ENCODE measurements around the gene JADE3.

DNA sequence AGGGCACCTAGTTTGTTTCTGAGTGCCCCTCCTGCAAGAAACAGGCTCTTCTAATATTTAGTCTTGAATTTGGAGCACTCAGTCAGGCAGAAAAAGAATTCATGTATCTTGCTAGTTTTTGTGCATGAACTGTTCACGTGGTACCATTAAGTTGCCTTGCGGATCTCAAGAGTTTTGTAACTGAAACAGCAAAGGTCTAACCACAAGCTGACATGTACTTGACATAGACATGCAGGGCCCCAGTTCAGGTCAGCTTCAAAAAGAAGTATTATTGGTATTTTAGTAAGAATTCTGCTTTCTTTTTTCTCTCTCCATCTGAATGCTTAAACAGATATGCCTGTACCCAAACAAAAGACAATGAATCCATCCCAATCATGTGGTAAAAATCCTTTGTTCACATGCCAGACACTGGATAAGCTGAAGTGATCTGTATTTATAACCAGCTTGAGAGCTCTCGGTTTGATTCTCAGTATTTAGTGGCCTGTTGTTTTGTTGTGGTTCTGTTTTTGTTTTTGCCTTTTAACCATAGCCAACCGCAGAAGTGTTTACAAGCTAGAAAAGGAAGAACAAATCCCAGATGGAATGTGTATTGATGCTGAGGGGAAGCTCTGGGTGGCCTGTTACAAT, 179.0 kb downstream of the JADE3 start:
- no peak for TF ChIP-seq EZH2phosphoT487 (IDR thresholded peaks at IDR 0.05; ENCODE audit: insufficient read depth, low read depth)
- TF ChIP-seq EZH2 (IDR thresholded peaks at IDR 0.05; ENCODE audit: insufficient read depth, poor library complexity, severe bottlenecking) = no peak

Measured in GM23248 (cell line).